DMS153 treated with DMSO at 0.1 percent for 48 hours (cell line): ENCODE data around the gene ABHD14A.
A peak's percentile ranks its signal among the peaks of the same experiment; 100 is the strongest.
"Not testable (repeated sequence)": the region's sequence is repeated elsewhere in the genome, so short reads cannot be mapped to it uniquely, and the experiment has no call there.

ENCODE experiments used
- DNase-seq: peaks from one replicate; lab custom pipeline; 2025; ENCODE audit not compliant: unreplicated experiment; lab: John Stamatoyannopoulos, UW

Gene ABHD14A

GRCh38 chr3:51993657-51994056, 18.8 kb downstream of the ABHD14A start:
- not testable (repeated sequence) for DNase-seq

DNA sequence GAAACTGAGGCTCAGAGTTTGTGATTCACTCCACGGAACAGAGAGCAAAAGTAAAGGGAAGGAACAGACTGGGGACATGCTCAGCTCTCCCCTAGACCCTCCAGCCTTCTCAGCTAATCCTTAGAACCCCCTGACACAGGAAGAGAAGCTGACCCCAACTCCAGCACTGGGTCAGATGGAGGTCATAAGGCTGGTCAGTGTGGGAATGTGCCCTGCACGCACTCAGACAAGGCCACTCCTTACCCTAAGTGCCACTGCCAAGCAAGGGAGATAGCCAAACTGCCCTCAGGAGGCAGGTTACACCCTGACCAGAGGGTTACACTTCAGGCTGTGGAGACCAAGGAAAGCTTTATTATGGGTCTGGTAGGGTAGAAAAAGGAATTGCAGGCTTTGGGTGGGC, 19.7 kb downstream of the ABHD14A start:
- no peak for DNase-seq

DNA sequence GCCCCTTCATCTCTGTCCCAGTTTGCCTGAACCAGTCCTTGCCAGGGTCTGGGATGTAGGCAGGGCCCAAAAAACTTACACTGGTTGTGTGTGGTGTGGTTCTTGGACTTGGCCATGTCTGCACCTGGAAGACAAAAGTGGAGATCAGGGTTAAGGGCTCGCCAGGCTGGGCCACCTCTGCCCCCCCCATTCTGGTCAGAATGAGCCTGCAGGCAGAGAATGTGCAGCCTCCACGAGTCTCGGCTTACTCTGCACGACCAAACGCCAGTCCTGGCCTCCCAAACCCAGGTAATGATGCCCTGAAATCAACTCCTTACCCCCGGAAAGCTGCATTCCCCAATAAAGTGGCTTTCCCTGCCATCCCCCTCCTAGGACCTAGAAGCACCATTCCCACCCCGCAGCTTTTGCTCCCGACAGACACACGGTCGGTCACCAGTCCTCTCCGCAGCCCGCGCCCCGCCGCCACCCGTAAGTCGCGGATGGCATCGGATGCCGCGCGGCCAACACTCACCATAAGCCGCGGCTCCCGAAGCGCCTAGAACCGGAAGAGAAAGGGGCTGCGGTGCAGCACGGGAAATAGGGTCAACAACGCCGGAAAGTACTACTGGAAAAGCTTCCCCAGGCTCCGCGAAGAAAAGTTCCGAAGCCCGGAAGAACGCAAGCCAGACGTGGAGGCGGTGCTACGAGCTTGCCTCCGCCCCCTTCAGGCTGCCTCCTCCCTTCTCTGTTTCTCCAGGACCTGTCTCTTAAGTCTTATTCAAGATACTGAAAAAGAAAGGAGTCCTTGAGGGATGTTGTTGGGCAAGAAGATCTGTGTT, 20.7 kb downstream of the ABHD14A start, which contains the start of gene RPL29:
Gene RPL29 (minus strand): TSS at position 550 of the 818 bp plus-strand sequence. CDS start 434 bp downstream, at position 116.
- peak; percentile 55 for DNase-seq

GRCh38 chr3:51997172-51997571, 22.3 kb downstream of the ABHD14A start:
- DNase-seq = no peak

GRCh38 chr3:51997935-51998596, 23.2 kb downstream of the ABHD14A start:
- no peak for DNase-seq

DNA sequence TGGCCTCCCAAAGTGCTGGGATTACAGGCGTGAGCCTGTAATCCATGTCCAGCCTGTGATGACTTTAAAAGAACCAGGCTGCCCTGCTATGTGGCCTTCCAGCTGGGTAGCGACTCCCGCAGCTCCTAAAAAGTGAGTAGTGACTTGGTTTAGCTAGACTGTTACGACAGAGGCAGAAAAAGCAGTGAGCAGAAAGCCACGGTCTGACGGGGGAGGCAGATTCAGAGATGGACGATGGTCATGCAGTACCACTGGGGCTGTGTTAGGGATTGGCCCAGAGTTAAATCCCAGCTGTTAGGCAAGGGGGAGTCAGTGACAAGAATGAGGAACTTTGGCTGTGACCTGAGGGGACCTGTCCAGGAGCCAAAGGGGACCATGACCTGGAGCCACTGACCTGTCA, 23.9 kb downstream of the ABHD14A start:
- no peak for DNase-seq

GRCh38 chr3:51999846-52000245, 25.0 kb downstream of the ABHD14A start:
- DNase-seq = no peak

- DNase-seq = peak; percentile 38
Measured at GRCh38 chr3:52001443-52001974, 26.6 kb downstream of the ABHD14A start.

DNA sequence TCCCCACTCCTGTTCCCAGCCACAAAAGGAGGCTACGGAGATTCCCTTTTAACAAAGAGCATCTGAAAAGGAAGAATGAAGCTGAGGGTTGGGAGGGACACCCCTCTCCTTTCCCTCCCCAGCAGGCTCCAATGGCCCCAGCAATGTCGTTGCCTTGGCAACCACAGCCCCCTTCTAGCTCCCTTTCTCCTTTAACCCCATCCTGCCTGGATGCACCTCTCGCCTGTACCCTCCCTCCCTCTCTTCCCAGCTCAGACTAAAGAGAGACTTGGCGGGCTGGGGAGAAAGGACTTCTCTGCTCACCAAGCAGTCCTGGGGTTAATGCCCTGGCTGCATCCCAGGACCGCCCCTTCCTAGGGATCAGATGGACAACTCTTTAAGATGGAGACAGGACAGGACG, 27.9 kb downstream of the ABHD14A start:
- no peak for DNase-seq

DNA sequence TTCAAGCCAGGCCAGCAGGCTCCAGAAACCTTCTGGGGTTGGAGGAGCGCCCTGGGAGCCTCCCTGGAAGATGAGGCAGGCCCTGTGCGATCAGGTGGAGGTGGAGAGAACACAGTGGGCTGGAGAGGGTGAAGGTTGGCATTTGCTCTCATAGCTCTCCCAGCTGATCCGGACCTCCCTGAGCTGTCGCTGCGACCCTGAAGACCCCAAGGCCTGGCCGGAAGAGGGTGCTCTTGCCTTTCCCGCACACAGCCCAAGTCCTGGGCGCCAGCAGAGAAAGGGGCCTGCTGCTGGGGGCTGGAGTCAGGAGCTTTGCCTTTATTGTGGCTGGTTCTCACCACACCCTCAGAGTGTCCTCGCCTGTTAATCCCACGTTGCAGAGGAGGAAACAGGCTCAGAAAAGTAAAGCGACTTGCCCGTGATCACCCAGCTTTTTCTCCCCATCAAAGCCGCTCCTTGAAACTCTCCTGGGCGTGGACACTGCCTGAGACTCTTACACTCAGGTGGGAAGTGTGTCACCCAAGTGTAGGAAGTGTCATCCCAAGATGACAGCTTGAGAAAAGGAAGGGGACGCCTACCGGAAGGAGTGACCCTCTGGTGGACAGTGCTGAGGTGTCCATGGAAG, 29.4 kb downstream of the ABHD14A start:
- no peak for DNase-seq

DNA sequence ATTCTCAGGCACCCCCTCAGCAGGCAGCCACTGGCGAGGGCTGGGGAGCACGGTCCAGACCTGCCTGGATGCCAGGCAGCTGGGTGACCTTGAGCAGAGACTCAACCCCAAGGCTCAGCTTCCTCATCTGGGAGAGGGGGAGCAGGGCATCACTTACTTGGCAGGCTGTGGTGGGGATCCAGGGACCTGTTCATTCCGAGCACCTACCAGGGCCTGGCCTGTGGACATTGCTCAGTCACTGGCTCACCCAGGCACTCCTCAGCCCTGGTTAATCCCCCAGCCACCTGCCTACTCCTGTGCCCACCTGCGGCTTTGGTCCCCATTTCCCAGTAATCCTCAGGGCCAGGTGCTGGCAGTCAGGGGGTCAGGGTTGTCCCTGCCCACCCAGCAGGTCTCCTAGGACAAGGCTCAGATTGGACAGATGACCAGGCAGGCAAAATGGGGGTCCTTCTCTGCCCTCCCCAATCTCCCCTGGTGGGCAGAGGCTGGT, 30.1 kb downstream of the ABHD14A start:
- DNase-seq = no peak

- peak; percentile 2 for DNase-seq
Measured at GRCh38 chr3:52005571-52005986, 30.7 kb downstream of the ABHD14A start.

DNA sequence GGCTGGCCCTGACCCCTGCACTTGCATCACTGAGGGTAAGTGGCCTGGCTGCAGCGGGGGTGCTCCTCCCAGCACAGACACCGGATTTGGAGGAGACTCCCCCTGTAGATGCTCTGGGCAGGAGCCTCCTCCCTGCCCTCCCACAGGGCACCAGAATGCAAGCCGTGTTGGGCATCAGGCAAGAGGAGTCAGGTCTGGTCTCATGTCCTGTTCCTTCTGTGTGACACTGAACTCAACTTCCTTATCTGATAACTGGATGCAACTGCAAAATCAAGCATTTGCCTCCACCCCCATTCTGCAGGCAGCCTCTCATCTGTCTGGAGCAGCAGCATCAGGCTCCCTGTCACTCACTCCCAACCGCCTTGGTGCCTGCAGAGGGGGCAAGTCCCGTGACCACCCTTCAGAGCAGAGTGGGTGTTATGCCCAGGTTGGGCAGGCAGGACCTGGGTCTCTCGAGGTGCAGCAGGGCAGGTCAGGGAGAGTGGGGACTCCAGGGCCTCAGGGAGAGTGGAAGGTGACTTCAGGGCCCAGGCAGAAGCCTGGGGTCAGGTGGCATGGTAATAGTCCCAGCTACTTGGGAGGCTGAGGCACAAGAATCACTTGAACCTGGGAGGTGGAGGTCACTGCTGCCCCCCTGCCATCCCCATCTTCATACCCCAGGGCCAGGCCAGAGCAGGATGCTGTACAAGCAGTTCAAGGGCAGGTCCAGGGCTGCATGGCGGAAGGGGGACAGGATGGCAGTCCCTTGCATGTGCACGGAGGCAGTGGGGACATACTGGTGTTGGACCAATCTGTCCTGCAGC, 31.4 kb downstream of the ABHD14A start:
- no peak for DNase-seq

- no peak for DNase-seq
Measured at GRCh38 chr3:52006820-52007133, 31.9 kb downstream of the ABHD14A start.

DNA sequence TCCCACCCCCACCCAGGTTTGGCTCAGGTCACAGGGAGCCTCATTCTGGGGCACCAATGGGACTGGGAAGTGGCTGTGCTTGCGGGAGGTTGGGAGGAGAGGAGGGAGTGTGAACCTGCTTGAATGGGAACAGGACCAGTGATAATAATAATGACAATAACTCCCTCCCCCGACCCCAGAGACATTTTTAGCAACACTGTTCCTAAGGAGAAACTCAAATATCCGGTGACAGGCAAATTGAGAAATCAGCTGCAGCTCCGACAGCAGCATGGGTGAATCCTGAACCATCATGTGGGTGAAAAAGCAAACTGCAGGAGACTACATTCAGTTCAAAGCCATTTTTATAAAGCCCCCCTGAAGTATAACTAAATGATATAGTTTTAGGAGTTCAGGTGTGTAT, 32.4 kb downstream of the ABHD14A start:
- DNase-seq = no peak

DNA sequence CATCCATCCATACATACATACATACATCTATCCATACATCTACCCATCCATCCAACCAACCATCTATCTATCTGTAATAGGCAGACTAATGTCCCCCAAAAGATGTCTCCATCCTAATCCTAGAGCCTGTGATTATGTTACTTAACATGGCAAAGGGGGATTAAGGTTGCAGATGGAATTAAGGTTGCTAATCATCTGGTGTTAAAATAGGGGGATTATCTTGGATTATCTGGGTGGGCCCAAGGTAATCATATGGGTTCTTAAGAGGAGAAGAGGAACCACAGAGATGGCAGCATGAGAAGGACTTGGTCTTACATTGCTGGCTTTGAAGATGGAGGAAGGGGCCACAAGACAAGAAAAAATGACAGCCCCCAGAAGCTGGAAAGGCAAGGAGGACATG, 35.6 kb downstream of the ABHD14A start:
- no peak for DNase-seq

- DNase-seq = no peak
Measured at GRCh38 chr3:52012699-52013098, 37.8 kb downstream of the ABHD14A start.

DNA sequence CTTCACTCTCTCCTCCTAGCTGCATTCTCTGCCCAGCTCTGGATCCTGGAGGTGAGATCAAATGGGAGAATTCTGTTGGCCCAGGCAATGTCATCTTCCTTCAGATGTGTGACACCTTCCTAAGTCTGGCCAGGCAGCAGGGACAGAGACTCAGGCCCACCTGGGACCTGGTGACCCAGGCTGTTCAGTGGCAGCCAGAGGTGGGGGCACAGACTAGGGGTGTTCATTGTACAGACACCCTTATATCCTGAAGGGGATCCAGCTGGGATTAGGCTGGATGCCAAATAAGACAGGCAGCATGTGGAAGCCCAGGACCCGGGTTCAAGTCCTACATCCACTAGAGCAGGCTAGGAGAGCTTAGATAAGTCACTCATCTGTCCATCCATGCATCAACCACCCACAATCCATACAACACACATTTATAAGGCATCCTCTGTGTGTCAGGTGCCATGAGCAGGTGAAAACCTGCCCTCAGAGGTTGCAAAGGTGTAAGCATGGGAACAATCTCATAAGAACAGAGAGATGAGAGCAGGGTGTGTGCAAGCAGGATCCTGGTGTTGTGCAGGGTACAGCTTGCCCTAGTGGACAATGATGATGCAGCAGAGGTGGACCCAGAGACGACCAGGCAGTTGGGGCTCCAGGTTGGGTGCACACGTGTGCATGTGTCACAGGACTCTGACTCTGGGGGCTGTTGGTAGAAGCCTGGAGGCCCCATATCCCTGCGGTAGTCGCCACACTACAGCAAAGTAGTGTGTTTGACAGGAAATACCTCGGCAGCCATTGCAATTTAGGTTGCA, 39.1 kb downstream of the ABHD14A start:
- DNase-seq = no peak

GRCh38 chr3:52014613-52015012, 39.7 kb downstream of the ABHD14A start:
- no peak for DNase-seq
